H9 (cell line): ENCODE results near the gene GGT1. TPM values are rescaled to one million over a fixed set of nuclear protein-coding genes. Genes with fewer than 3 reads are reported as not detected.

ENCODE experiments used
- DNase-seq: peaks from one replicate; pipeline ENCODE4 v3.0.0-alpha.2; 2017
- H2AFZ ChIP-seq: one replicate; pipeline ENCODE4 v1.6.1; 2013; ENCODE audit warnings: mild to moderate bottlenecking, low read length, control low read depth, moderate library complexity
- H2AK5ac ChIP-seq: 2 replicates; pipeline ENCODE4 v1.6.1; 2013; ENCODE audit warnings: low read length, control low read depth, mixed read lengths; ENCODE audit not compliant: insufficient read length
- H2BK120ac ChIP-seq: one replicate; pipeline ENCODE4 v1.6.1; 2013; ENCODE audit warnings: low read depth, mild to moderate bottlenecking, low read length, control low read depth, inconsistent platforms; ENCODE audit not compliant: poor library complexity, severe bottlenecking
- H2BK12ac ChIP-seq: 2 replicates; pipeline ENCODE4 v1.6.1; 2013; ENCODE audit warnings: low read length, control low read depth, mixed read lengths, low read depth; ENCODE audit not compliant: insufficient read length
- H2BK15ac ChIP-seq: 2 replicates; pipeline ENCODE4 v1.6.1; 2013; ENCODE audit warnings: low read depth, low read length, control low read depth
- H2BK20ac ChIP-seq: one replicate; pipeline ENCODE4 v1.6.1; 2013; ENCODE audit warnings: low read depth, mild to moderate bottlenecking, low read length, control low read depth, inconsistent platforms; ENCODE audit not compliant: poor library complexity, severe bottlenecking
- H2BK5ac ChIP-seq: 2 replicates; pipeline ENCODE4 v1.6.1; 2013; ENCODE audit warnings: low read length, control low read depth, mixed read lengths; ENCODE audit not compliant: insufficient read length
- H3K14ac ChIP-seq: 2 replicates; pipeline ENCODE4 v1.6.1; 2013; ENCODE audit warnings: low read length, control low read depth; ENCODE audit not compliant: insufficient read depth
- H3K18ac ChIP-seq: 2 replicates; pipeline ENCODE4 v1.6.1; 2013; ENCODE audit warnings: low read depth, mild to moderate bottlenecking, mixed read lengths, low read length, control low read depth; ENCODE audit not compliant: insufficient read length
- H3K23ac ChIP-seq: 2 replicates; pipeline ENCODE4 v1.6.1; 2013; ENCODE audit warnings: low read length, control low read depth, mixed read lengths, low read depth; ENCODE audit not compliant: insufficient read length
- H3K23me2 ChIP-seq: 2 replicates; pipeline ENCODE4 v1.6.1; 2013; ENCODE audit warnings: low read depth, mild to moderate bottlenecking, mixed read lengths, low read length, control low read depth; ENCODE audit not compliant: insufficient read length, poor library complexity, severe bottlenecking
- H3K27ac ChIP-seq: 2 replicates; pipeline ENCODE4 v1.5.1; 2013; ENCODE audit warnings: low read length, control low read depth, mixed read lengths, low read depth; ENCODE audit not compliant: insufficient read length
- H3K27me3 ChIP-seq: 2 replicates; pipeline ENCODE4 v1.6.1; 2013; ENCODE audit warnings: low read length, control low read depth, inconsistent platforms; ENCODE audit not compliant: insufficient read depth
- H3K4ac ChIP-seq: 2 replicates; pipeline ENCODE4 v1.6.1; 2013; ENCODE audit warnings: low read depth, mild to moderate bottlenecking, control low read depth, inconsistent platforms, low read length, moderate library complexity
- H3K4me1 ChIP-seq: 2 replicates; pipeline ENCODE4 v1.6.1; 2013; ENCODE audit warnings: low read length, control low read depth, inconsistent platforms; ENCODE audit not compliant: insufficient read depth
- H3K4me2 ChIP-seq: 2 replicates; pipeline ENCODE4 v1.6.1; 2013; ENCODE audit warnings: low read length, control low read depth, mixed read lengths; ENCODE audit not compliant: insufficient read length, insufficient read depth
- H3K56ac ChIP-seq: 2 replicates; pipeline ENCODE4 v1.6.1; 2013; ENCODE audit warnings: low read depth, mild to moderate bottlenecking, mixed read lengths, low read length, control low read depth; ENCODE audit not compliant: insufficient read length
- H3K79me1 ChIP-seq: 2 replicates; pipeline ENCODE4 v1.6.1; 2013; ENCODE audit warnings: low read depth, mild to moderate bottlenecking, moderate library complexity, low read length, control low read depth, inconsistent platforms; ENCODE audit not compliant: insufficient read depth, poor library complexity, severe bottlenecking
- H3K79me2 ChIP-seq: 2 replicates; pipeline ENCODE4 v1.6.1; 2013; ENCODE audit warnings: low read length, control low read depth, inconsistent platforms; ENCODE audit not compliant: insufficient read depth
- H3K9ac ChIP-seq: 2 replicates; pipeline ENCODE4 v1.6.1; 2013; ENCODE audit warnings: low read length, control low read depth, mixed read lengths; ENCODE audit not compliant: insufficient read length; ENCODE audit errors: extremely low read depth
- H3K9me3 ChIP-seq: one replicate; pipeline ENCODE4 v1.6.1; 2013; ENCODE audit warnings: low read depth, low read length, inconsistent platforms; ENCODE audit not compliant: control insufficient read depth
- H3T11ph ChIP-seq: one replicate; pipeline ENCODE4 v1.6.1; 2013; ENCODE audit warnings: mild to moderate bottlenecking, low read length, control low read depth, inconsistent platforms
- H4K20me1 ChIP-seq: one replicate; pipeline ENCODE4 v1.6.1; 2013; ENCODE audit not compliant: control insufficient read depth, insufficient read length, insufficient read depth
- H4K5ac ChIP-seq: 2 replicates; pipeline ENCODE4 v1.6.1; 2013; ENCODE audit warnings: low read depth, mild to moderate bottlenecking, mixed read lengths, low read length, control low read depth; ENCODE audit not compliant: insufficient read length
- H4K8ac ChIP-seq: replicated peaks from 2 replicates; pipeline ENCODE4 v1.6.1; 2013; ENCODE audit warnings: low read length, control low read depth, mixed read lengths, low read depth; ENCODE audit not compliant: insufficient read length
- H4K91ac ChIP-seq: 2 replicates; pipeline ENCODE4 v1.6.1; 2013; ENCODE audit warnings: low read depth, mild to moderate bottlenecking, moderate library complexity, mixed read lengths, low read length, control low read depth; ENCODE audit not compliant: insufficient read length
- H3K27ac Mint-ChIP-seq, 3 experiments: 2 replicates in 2 of 3; 3 replicates in 1 of 3; pipeline ENCODE4 v1.8.0; 2020 to 2021; ENCODE audit warnings: mixed read lengths in 3 of 3, mild to moderate bottlenecking in 1 of 3, moderate library complexity in 1 of 3
- H3K27me3 Mint-ChIP-seq: 2 replicates; pipeline ENCODE4 v1.8.0; 2021; ENCODE audit warnings: low read depth, mild to moderate bottlenecking, moderate library complexity, mixed read lengths
- H3K36me3 Mint-ChIP-seq, 3 experiments: 2 replicates in 2 of 3; 3 replicates in 1 of 3; pipeline ENCODE4 v1.8.0; 2020 to 2021; ENCODE audit warnings: low read depth in 3 of 3, mixed read lengths in 3 of 3; ENCODE audit not compliant: insufficient read depth in 1 of 3
- H3K4me1 Mint-ChIP-seq, 2 experiments: 2 replicates each; pipeline ENCODE4 v1.8.0; 2020; ENCODE audit warnings: mixed read lengths in 2 of 2
- H3K4me3 Mint-ChIP-seq, 2 experiments: 2 replicates in 1 of 2; 3 replicates in 1 of 2; pipeline ENCODE4 v1.8.0; 2020 to 2021; ENCODE audit warnings: mild to moderate bottlenecking in 2 of 2, mixed read lengths in 2 of 2, moderate library complexity in 1 of 2
- H3K9me3 Mint-ChIP-seq, 2 experiments: 2 replicates in 1 of 2; 3 replicates in 1 of 2; pipeline ENCODE4 v1.8.0; 2020; ENCODE audit warnings: mild to moderate bottlenecking in 2 of 2, mixed read lengths in 2 of 2, moderate library complexity in 1 of 2
- WGBS: extraction: QIAGEN DNeasy Blood & Tissue Kit; methylation state at CpG from one replicate; pipeline ENCODE4 v1.1.7; 2013; ENCODE audit warnings: missing lambda C conversion rate, low lambda C conversion rate, mixed read lengths; ENCODE audit not compliant: insufficient read length; ENCODE audit errors: extremely low coverage; 5-methylcytosine and 5-hydroxymethylcytosine counted together
- total RNA-seq: library from RNA; stranded (reverse); gene quantifications from 2 replicates; pipeline ENCODE4 v1.2.1, GENCODE V29; 2021
- TF ChIP-seq, protein P1 (sequence below): fragments of 200-600 bp; sonication (generic); conservative IDR thresholded peaks from 3 replicates; pipeline ENCODE4 v1.8.0; 2021; ENCODE audit warnings: antibody characterized with exemption, mild to moderate bottlenecking

Gene GGT1
- total RNA-seq, 1 experiment from 2014 or later, result 20.5 TPM

GRCh38 chr22:24588381-24588756 is 14.6 kb upstream of the GGT1 start:
- Histone ChIP-seq H2BK15ac (no peak overlapping the region), H3K4me1 (no peaks in the 10 kb centered on the region), H3K14ac (no peak overlapping the region), H3K23me2 (no peaks in the 10 kb centered on the region), H3K27ac (no peak overlapping the region), H4K8ac (no peak overlapping the region), H3K79me2 (no peaks in the 10 kb centered on the region), H2BK5ac (no peak overlapping the region), H3K4ac (no peak overlapping the region), H4K20me1 (no peaks in the 10 kb centered on the region), H4K91ac (no peak overlapping the region), H3K18ac (no peak overlapping the region), H3K4me2 (no peak overlapping the region), H3K79me1 (no peaks in the 10 kb centered on the region), H4K5ac (no peak overlapping the region), H2AK5ac (no peak overlapping the region), H2BK12ac (no peak overlapping the region), H2AFZ (no peak overlapping the region), H2BK20ac (no peak overlapping the region), H3K9ac (no peak overlapping the region), H3K27me3 (no peaks in the 10 kb centered on the region), H3K23ac (no peak overlapping the region), H2BK120ac (no peak overlapping the region), H3K56ac (no peak overlapping the region), H3T11ph (no peak overlapping the region), H3K9me3 (no peaks in the 10 kb centered on the region)
- Mint-ChIP-seq H3K4me1 (peaks cover 5 to 10% of the 10 kb centered on the region in 2 experiments), H3K4me3 (no peak overlapping the region), H3K36me3 (peaks cover 0 to 8% (median 7%) of the 10 kb centered on the region in 3 experiments; a peak in 3 of 7 replicates), H3K27me3 (no peaks in the 10 kb centered on the region; the same call in 1 of the 2 replicates), H3K27ac (no peak overlapping the region), H3K9me3 (no peaks in the 10 kb centered on the region)
- DNase-seq, result no peak
- TF ChIP-seq, protein P1, sequence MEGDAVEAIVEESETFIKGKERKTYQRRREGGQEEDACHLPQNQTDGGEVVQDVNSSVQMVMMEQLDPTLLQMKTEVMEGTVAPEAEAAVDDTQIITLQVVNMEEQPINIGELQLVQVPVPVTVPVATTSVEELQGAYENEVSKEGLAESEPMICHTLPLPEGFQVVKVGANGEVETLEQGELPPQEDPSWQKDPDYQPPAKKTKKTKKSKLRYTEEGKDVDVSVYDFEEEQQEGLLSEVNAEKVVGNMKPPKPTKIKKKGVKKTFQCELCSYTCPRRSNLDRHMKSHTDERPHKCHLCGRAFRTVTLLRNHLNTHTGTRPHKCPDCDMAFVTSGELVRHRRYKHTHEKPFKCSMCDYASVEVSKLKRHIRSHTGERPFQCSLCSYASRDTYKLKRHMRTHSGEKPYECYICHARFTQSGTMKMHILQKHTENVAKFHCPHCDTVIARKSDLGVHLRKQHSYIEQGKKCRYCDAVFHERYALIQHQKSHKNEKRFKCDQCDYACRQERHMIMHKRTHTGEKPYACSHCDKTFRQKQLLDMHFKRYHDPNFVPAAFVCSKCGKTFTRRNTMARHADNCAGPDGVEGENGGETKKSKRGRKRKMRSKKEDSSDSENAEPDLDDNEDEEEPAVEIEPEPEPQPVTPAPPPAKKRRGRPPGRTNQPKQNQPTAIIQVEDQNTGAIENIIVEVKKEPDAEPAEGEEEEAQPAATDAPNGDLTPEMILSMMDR, result no peak
- WGBS, result no CpG with 5 or more reads among the region's 13 CpGs
